ENCODE measurements around the gene PRR12. TPM values are rescaled to one million over a fixed set of nuclear protein-coding genes. Genes with fewer than 3 reads are reported as not detected.

The PRR12 gene
- total and polyA plus RNA-seq, 9 of the 15 experiments (the other 6 are each of a cell fraction or from before 2014, with no cell fraction given): 0.01 to 21.1 (median 0.98) TPM

DNA sequence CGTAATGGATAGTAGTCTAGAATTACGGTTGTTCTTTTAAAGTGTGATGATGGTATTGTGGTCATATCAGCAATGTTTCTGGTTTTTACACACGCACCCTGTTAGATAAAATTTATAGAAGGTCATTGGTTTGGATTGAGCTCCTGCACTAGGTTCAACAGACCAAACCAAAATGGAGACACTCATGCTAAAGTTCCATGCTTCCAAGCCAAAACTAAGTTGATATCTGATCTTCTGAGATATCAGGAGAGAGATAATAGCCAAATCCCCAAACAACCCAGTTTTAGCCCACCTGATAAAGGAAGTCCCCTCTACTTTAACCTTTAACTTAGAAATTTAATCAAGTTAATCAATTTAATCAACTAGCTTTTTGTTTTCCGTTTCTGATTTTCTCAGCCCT, 11.8 kb upstream of the PRR12 start (continued):
- TF ChIP-seq HMG20B (CRISPR knock-in tag; IDR thresholded peaks at IDR 0.05): no peak
- TF ChIP-seq, protein P1, sequence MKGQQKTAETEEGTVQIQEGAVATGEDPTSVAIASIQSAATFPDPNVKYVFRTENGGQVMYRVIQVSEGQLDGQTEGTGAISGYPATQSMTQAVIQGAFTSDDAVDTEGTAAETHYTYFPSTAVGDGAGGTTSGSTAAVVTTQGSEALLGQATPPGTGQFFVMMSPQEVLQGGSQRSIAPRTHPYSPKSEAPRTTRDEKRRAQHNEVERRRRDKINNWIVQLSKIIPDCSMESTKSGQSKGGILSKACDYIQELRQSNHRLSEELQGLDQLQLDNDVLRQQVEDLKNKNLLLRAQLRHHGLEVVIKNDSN (CRISPR knock-in tag; IDR thresholded peaks at IDR 0.05): no peak
- no peak for TF ChIP-seq ZNF431 (CRISPR knock-in tag; IDR thresholded peaks at IDR 0.05)
- no peak for TF ChIP-seq SRSF9 (IDR thresholded peaks at IDR 0.05; ENCODE audit: borderline replicate concordance, low read depth, low read length)
- TF ChIP-seq, protein P2, sequence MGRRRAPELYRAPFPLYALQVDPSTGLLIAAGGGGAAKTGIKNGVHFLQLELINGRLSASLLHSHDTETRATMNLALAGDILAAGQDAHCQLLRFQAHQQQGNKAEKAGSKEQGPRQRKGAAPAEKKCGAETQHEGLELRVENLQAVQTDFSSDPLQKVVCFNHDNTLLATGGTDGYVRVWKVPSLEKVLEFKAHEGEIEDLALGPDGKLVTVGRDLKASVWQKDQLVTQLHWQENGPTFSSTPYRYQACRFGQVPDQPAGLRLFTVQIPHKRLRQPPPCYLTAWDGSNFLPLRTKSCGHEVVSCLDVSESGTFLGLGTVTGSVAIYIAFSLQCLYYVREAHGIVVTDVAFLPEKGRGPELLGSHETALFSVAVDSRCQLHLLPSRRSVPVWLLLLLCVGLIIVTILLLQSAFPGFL (CRISPR knock-in tag; IDR thresholded peaks at IDR 0.05): no peak
- peak in 1 of 2 experiments; percentile 92; a peak in 2 of 4 replicates for TF ChIP-seq TEAD1 (CRISPR knock-in tag; IDR thresholded peaks at IDR 0.05)
- TF ChIP-seq GATAD2A (IDR thresholded peaks at IDR 0.05): peak; percentile 30; the same call in 1 of the 2 replicates
- TF ChIP-seq JUNB (CRISPR knock-in tag; conservative IDR thresholded peaks at IDR 0.05): no peak
- no peak for TF ChIP-seq NFATC3 (IDR thresholded peaks at IDR 0.05)
- TF ChIP-seq, protein P3, sequence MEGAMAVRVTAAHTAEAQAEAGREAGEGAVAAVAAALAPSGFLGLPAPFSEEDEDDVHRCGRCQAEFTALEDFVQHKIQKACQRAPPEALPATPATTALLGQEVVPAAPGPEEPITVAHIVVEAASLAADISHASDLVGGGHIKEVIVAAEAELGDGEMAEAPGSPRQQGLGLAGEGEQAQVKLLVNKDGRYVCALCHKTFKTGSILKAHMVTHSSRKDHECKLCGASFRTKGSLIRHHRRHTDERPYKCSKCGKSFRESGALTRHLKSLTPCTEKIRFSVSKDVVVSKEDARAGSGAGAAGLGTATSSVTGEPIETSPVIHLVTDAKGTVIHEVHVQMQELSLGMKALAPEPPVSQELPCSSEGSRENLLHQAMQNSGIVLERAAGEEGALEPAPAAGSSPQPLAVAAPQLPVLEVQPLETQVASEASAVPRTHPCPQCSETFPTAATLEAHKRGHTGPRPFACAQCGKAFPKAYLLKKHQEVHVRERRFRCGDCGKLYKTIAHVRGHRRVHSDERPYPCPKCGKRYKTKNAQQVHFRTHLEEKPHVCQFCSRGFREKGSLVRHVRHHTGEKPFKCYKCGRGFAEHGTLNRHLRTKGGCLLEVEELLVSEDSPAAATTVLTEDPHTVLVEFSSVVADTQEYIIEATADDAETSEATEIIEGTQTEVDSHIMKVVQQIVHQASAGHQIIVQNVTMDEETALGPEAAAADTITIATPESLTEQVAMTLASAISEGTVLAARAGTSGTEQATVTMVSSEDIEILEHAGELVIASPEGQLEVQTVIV (CRISPR knock-in tag; IDR thresholded peaks at IDR 0.05; ENCODE audit: borderline replicate concordance): no peak
- TF ChIP-seq, protein P4, sequence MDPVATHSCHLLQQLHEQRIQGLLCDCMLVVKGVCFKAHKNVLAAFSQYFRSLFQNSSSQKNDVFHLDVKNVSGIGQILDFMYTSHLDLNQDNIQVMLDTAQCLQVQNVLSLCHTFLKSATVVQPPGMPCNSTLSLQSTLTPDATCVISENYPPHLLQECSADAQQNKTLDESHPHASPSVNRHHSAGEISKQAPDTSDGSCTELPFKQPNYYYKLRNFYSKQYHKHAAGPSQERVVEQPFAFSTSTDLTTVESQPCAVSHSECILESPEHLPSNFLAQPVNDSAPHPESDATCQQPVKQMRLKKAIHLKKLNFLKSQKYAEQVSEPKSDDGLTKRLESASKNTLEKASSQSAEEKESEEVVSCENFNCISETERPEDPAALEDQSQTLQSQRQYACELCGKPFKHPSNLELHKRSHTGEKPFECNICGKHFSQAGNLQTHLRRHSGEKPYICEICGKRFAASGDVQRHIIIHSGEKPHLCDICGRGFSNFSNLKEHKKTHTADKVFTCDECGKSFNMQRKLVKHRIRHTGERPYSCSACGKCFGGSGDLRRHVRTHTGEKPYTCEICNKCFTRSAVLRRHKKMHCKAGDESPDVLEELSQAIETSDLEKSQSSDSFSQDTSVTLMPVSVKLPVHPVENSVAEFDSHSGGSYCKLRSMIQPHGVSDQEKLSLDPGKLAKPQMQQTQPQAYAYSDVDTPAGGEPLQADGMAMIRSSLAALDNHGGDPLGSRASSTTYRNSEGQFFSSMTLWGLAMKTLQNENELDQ (CRISPR knock-in tag; IDR thresholded peaks at IDR 0.05; ENCODE audit: borderline replicate concordance): no peak
- TF ChIP-seq NCOA4 (IDR thresholded peaks at IDR 0.05; ENCODE audit: partially characterized antibody): no peak
- peak; percentile 82 for TF ChIP-seq TEAD2 (tag; IDR thresholded peaks at IDR 0.05)
- TF ChIP-seq EP300 (IDR thresholded peaks at IDR 0.05; ENCODE audit: low read length): no peak
- TF ChIP-seq RHOXF2B (CRISPR knock-in tag; conservative IDR thresholded peaks at IDR 0.05): no peak
- TF ChIP-seq KLF1 (tag; IDR thresholded peaks at IDR 0.05): no peak
- TF ChIP-seq ARID1B (IDR thresholded peaks at IDR 0.05): no peak
- TF ChIP-seq GABPB1 (CRISPR knock-in tag; IDR thresholded peaks at IDR 0.05): no peak
- TF ChIP-seq, protein P5, sequence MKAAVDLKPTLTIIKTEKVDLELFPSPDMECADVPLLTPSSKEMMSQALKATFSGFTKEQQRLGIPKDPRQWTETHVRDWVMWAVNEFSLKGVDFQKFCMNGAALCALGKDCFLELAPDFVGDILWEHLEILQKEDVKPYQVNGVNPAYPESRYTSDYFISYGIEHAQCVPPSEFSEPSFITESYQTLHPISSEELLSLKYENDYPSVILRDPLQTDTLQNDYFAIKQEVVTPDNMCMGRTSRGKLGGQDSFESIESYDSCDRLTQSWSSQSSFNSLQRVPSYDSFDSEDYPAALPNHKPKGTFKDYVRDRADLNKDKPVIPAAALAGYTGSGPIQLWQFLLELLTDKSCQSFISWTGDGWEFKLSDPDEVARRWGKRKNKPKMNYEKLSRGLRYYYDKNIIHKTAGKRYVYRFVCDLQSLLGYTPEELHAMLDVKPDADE (conservative IDR thresholded peaks at IDR 0.05; ENCODE audit: control insufficient read depth, low read depth, low read length): no peak

Measured in K562 (cell line).